Upper lobe of left lung (tissue), 6 donors: Measurements from ENCODE around the gene TANGO2. TPM values are rescaled to one million over a fixed set of nuclear protein-coding genes. Genes with fewer than 3 reads are reported as not detected.

ENCODE experiments used
- ATAC-seq, 2 donors: fragments of 200-7000 bp; cut with Tn5 transposase; one replicate each; pipeline ENCODE4 v1.9.1; 2022; ENCODE audit warnings: mild to moderate bottlenecking in 2 of 2, moderate library complexity in 2 of 2; ENCODE audit not compliant: low FRiP score in 2 of 2
- DNase-seq, 2 donors: peaks; one replicate each; pipeline ENCODE4 v3.0.0-alpha.2; 2019 to 2020
- H3K27ac ChIP-seq, 4 donors: fragments of 200-600 bp; sonication (generic); one replicate each; pipeline ENCODE4 v1.5.1; 2016 to 2019
- H3K27me3 ChIP-seq, 4 donors: fragments of 200-600 bp; sonication (generic); one replicate each; pipeline ENCODE4 v1.5.1; 2017 to 2019
- H3K36me3 ChIP-seq, 4 donors: fragments of 200-600 bp; sonication (generic); one replicate each; pipeline ENCODE4 v1.5.1; 2016 to 2019
- H3K4me1 ChIP-seq, 4 donors: fragments of 200-600 bp; sonication (generic); one replicate each; pipeline ENCODE4 v1.5.1; 2018 to 2019
- H3K4me3 ChIP-seq, 4 donors: fragments of 200-600 bp; sonication (generic); one replicate each; pipeline ENCODE4 v1.5.1; 2017 to 2019; ENCODE audit warnings: mild to moderate bottlenecking in 2 of 4, moderate library complexity in 1 of 4
- H3K9me3 ChIP-seq, 4 donors: fragments of 200-600 bp; sonication (generic); one replicate each; pipeline ENCODE4 v1.5.1; 2018 to 2019
- CTCF ChIP-seq, 6 experiments: fragments of 450-650 bp in 4 of 6; fragments of 200-600 bp in 2 of 6; sonication (generic) in 2 of 6; IDR thresholded peaks; one replicate each; pipeline ENCODE4 v1.5.1; 2016 to 2019; ENCODE audit warnings: antibody characterized with exemption in 6 of 6
- EP300 ChIP-seq, 4 donors: sonication (generic); formaldehyde crosslinking; IDR thresholded peaks; one replicate each; pipeline ENCODE4 v1.5.1; 2017; ENCODE audit warnings: antibody characterized with exemption in 4 of 4, control low read depth in 2 of 4
- POLR2A ChIP-seq, 4 donors: fragments of 450-650 bp; IDR thresholded peaks; one replicate each; pipeline ENCODE4 v1.5.1; 2016 to 2017; ENCODE audit warnings: antibody characterized with exemption in 4 of 4, mild to moderate bottlenecking in 2 of 4
- POLR2AphosphoS5 ChIP-seq, 2 donors: sonication (generic); formaldehyde crosslinking; IDR thresholded peaks; one replicate each; pipeline ENCODE4 v1.5.1; 2017; ENCODE audit warnings: antibody characterized with exemption in 2 of 2
- WGBS, 2 donors: methylation state at CpG; one replicate each; pipeline ENCODE4 v1.1.5; 2017 to 2018; 5-methylcytosine and 5-hydroxymethylcytosine counted together
- total RNA-seq, 6 donors: library from RNA; depleted of rRNA in 4 of 6; stranded (reverse); fragments of >200 nt in 4 of 6; gene quantifications; one replicate each; pipeline versions ENCODE4 v1.1.0 to v1.2.1, GENCODE V29; 2016 to 2021
- donor health status: DM: no; HTN: no; CAD: no; lungs with moderate emphysema.
- donor health status: DM: no; HTN: yes; CAD: no; lungs with severe emphysema.

TANGO2 gene
- total RNA-seq, 6 donors from 2014 or later, result 33.9 to 94.3 (median 55.0) TPM

- Histone ChIP-seq H3K36me3 (peaks cover 0 to 10% (median 5%) of the 10 kb centered on the region in 4 donors), H3K9me3 (no peaks in the 10 kb centered on the region), H3K27ac (no peak overlapping the region), H3K4me1 (peaks cover 12 to 36% (median 19%) of the 10 kb centered on the region in 4 donors), H3K27me3 (no peaks in the 10 kb centered on the region), H3K4me3 (no peak overlapping the region)
- DNase-seq (no peak), ATAC-seq (no peak)
- no peak for TF ChIP-seq POLR2A (IDR thresholded peaks at IDR 0.05)
- no peak for TF ChIP-seq EP300 (IDR thresholded peaks at IDR 0.05)
- TF ChIP-seq POLR2AphosphoS5 (IDR thresholded peaks at IDR 0.05), result no peak
- no peak for TF ChIP-seq CTCF (IDR thresholded peaks at IDR 0.05)
- 86 to 88% methylated on average over 12 of the region's 12 CpGs for WGBS, 2 donors
These were observed 6.2 kb downstream of the TANGO2 start for GRCh38 chr22:20026996-20027601.

GRCh38 chr22:20027966-20028854 lies 7.3 kb downstream of the TANGO2 start:
- Histone ChIP-seq H3K9me3 (no peaks in the 10 kb centered on the region), H3K4me3 (no peak overlapping the region), H3K27ac (no peak overlapping the region), H3K27me3 (no peaks in the 10 kb centered on the region), H3K4me1 (peaks cover 16 to 36% (median 18%) of the 10 kb centered on the region in 4 donors), H3K36me3 (peaks cover 0 to 16% (median 9%) of the 10 kb centered on the region in 4 donors)
- DNase-seq (no peak), ATAC-seq (no peak)
- 90 to 91% methylated on average over 12 of the region's 12 CpGs for WGBS, 2 donors
- TF ChIP-seq EP300 (IDR thresholded peaks at IDR 0.05), result no peak
- no peak for TF ChIP-seq POLR2AphosphoS5 (IDR thresholded peaks at IDR 0.05)
- no peak for TF ChIP-seq CTCF (IDR thresholded peaks at IDR 0.05)
- TF ChIP-seq POLR2A (IDR thresholded peaks at IDR 0.05), result no peak

GRCh38 chr22:20028855-20029549 lies 8.1 kb downstream of the TANGO2 start:
- Histone ChIP-seq H3K9me3 (no peaks in the 10 kb centered on the region), H3K27ac (no peak overlapping the region), H3K4me1 (peaks cover 16 to 34% (median 18%) of the 10 kb centered on the region in 4 donors), H3K27me3 (no peaks in the 10 kb centered on the region), H3K4me3 (no peak overlapping the region), H3K36me3 (peaks cover 0 to 16% (median 9%) of the 10 kb centered on the region in 4 donors)
- ATAC-seq (no peak), DNase-seq (no peak)
- TF ChIP-seq POLR2AphosphoS5 (IDR thresholded peaks at IDR 0.05), result no peak
- TF ChIP-seq POLR2A (IDR thresholded peaks at IDR 0.05), result no peak
- TF ChIP-seq CTCF (IDR thresholded peaks at IDR 0.05), result no peak
- TF ChIP-seq EP300 (IDR thresholded peaks at IDR 0.05), result no peak
- 85 to 88% methylated on average over 15 to 16 of the region's 16 CpGs for WGBS, 2 donors

DNA sequence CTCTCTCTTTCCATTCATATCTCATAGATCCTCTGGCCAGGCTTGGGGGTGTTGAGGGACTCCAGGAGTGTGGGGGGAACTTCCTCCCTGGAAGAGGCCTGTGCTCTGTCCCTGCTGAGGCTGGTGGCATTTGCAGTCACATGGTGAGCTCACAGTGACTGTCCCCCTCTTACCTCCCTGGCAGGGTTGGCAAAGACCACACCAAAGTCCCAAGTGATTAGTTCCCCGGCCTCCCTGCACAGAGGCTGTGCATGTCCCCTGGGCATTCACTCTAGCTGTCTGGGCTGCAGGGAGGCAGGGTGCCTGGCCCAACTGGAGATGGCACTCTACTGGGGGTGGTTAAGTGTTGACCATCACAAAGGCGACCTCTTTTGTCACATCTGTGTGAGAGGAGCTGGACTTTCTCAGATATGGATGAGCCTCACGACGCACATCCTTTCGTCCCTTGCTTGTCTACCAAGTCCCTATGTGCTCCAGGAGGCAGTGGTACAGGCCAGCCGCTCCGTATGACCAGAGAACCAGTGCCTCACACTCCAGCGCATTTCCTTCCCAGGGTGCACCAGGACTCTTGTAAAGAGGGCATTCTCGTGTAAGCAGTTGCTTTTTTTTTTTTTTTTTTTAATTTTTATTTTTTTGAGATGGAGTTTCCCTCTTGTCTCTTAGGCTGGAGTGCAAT lies 8.8 kb downstream of the TANGO2 start:
- no peak for ATAC-seq
- H3K4me1 ChIP-seq, result peaks cover 16 to 30% (median 18%) of the 10 kb centered on the region in 4 donors
- H3K9me3 ChIP-seq, result no peaks in the 10 kb centered on the region
- H3K4me3 ChIP-seq, result no peak overlapping the region
- peaks cover 0 to 13% (median 9%) of the 10 kb centered on the region in 4 donors for H3K36me3 ChIP-seq
- 92 to 96% methylated on average over 9 of the region's 9 CpGs for WGBS, 2 donors
- no peak for DNase-seq
- H3K27ac ChIP-seq, result no peak overlapping the region
- H3K27me3 ChIP-seq, result no peaks in the 10 kb centered on the region
- TF ChIP-seq POLR2AphosphoS5 (IDR thresholded peaks at IDR 0.05), result no peak
- no peak for TF ChIP-seq CTCF (IDR thresholded peaks at IDR 0.05)
- no peak for TF ChIP-seq EP300 (IDR thresholded peaks at IDR 0.05)
- TF ChIP-seq POLR2A (IDR thresholded peaks at IDR 0.05), result no peak
